HepG2 (cell line): ENCODE results near the gene SYS1. TPM values are rescaled to one million over a fixed set of nuclear protein-coding genes. Genes with fewer than 3 reads are reported as not detected.
A peak's percentile ranks its signal among the peaks of the same experiment; 100 is the strongest.

Experiments used
- HDAC2 ChIP-seq: sonication (generic); formaldehyde crosslinking; IDR thresholded peaks from 2 replicates; pipeline ENCODE4 v1.4.0; 2020; ENCODE audit warnings: missing genetic modification reagents
- IRX3 ChIP-seq: sonication (generic); formaldehyde crosslinking; IDR thresholded peaks from 2 replicates; pipeline ENCODE4 v1.8.1; 2023; ENCODE audit warnings: mild to moderate bottlenecking, low read depth, missing genetic modification reagents, borderline replicate concordance
- ZNF274 ChIP-seq: sonication (generic); formaldehyde crosslinking; IDR thresholded peaks from 2 replicates; pipeline ENCODE4 v1.5.1; 2020; ENCODE audit warnings: mild to moderate bottlenecking, missing genetic modification reagents
- ZNF441 ChIP-seq: sonication (generic); formaldehyde crosslinking; IDR thresholded peaks from 2 replicates; pipeline ENCODE4 v1.7.0; 2021; ENCODE audit warnings: missing genetic modification reagents, borderline replicate concordance
- ZNF687 ChIP-seq: sonication (generic); formaldehyde crosslinking; IDR thresholded peaks from 2 replicates; pipeline ENCODE4 v1.5.1; 2020; ENCODE audit warnings: mild to moderate bottlenecking, missing genetic modification reagents, moderate library complexity
- ZNF792 ChIP-seq: IDR thresholded peaks from 2 replicates; pipeline ENCODE4 v1.6.1; 2016
- ZSCAN21 ChIP-seq: sonication (generic); formaldehyde crosslinking; IDR thresholded peaks from 2 replicates; pipeline ENCODE4 v1.8.0; 2022; ENCODE audit warnings: mild to moderate bottlenecking, missing genetic modification reagents, moderate library complexity, borderline replicate concordance
- ZSCAN25 ChIP-seq: sonication (generic); formaldehyde crosslinking; IDR thresholded peaks from 2 replicates; pipeline ENCODE4 v1.8.0; 2022; ENCODE audit warnings: mild to moderate bottlenecking, missing genetic modification reagents
- polyA plus RNA-seq, 8 experiments: library from polyadenylated mRNA; depleted of rRNA in 3 of 8; stranded (reverse) in 7 of 8; unstranded in 1 of 8; fragments of >200 nt; fragmentation: Illumina TruSeq in 4 of 8; extraction: Trizol in 4 of 8; gene quantifications; 2 replicates each; pipeline versions ENCODE4 v1.2.1 to v1.2.3, GENCODE V29; 2011 to 2016; ENCODE audit warnings: low read depth in 4 of 8, missing spikeins in 1 of 8, mixed read lengths in 1 of 8; ENCODE audit not compliant: insufficient read depth in 1 of 8
- total RNA-seq, 5 experiments: library from RNA; depleted of rRNA; stranded (reverse); fragments of >200 nt; fragmentation: Illumina TruSeq; extraction: Trizol; gene quantifications; 2 replicates each; pipeline ENCODE4 v1.2.3, GENCODE V29; 2016; ENCODE audit warnings: low read depth in 1 of 5
- TF ChIP-seq, protein P1 (sequence below): sonication (generic); formaldehyde crosslinking; IDR thresholded peaks from one replicate; pipeline ENCODE4 v1.5.1; 2020; ENCODE audit warnings: mild to moderate bottlenecking, missing genetic modification reagents; ENCODE audit errors: not compliant biosample characterization
- TF ChIP-seq, protein P2 (sequence below): sonication (generic); formaldehyde crosslinking; IDR thresholded peaks from 2 replicates; pipeline ENCODE4 v1.5.1; 2020; ENCODE audit warnings: missing genetic modification reagents, mild to moderate bottlenecking, borderline replicate concordance
- TF ChIP-seq, protein P3 (sequence below): sonication (generic); formaldehyde crosslinking; IDR thresholded peaks from 2 replicates; pipeline ENCODE4 v1.8.1; 2023; ENCODE audit warnings: mild to moderate bottlenecking, missing genetic modification reagents
- TF ChIP-seq, protein P4 (sequence below): sonication (generic); formaldehyde crosslinking; IDR thresholded peaks from 2 replicates; pipeline ENCODE4 v1.5.1; 2020; ENCODE audit warnings: missing genetic modification reagents, mild to moderate bottlenecking, borderline replicate concordance

The SYS1 gene
- total and polyA plus RNA-seq, 2 of the 13 experiments (the other 11 are each of a cell fraction or from before 2014, with no cell fraction given), result 38.3 to 65.6 TPM

DNA sequence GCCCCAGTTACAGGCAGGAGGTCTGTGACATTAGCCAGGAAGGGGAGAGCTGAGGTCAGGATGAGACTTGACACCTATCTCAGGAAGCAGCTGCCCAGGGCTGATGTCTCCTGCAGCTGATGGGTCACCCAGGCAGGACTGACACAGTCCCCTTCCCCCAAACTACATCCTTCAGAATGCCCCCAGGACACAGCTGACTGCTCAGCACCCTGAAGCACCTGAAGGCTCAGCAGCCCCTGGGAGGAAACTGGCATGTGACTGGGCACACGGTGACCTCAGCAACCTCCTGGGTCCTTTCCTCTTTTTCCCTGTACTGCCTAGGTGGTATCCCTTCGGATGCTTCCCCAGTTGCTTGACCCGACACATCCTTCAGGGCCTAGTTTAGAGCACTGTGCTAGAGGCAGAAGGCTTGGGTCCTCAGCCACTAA lies 16.7 kb upstream of the SYS1 start (continued):
- TF ChIP-seq, protein P1, sequence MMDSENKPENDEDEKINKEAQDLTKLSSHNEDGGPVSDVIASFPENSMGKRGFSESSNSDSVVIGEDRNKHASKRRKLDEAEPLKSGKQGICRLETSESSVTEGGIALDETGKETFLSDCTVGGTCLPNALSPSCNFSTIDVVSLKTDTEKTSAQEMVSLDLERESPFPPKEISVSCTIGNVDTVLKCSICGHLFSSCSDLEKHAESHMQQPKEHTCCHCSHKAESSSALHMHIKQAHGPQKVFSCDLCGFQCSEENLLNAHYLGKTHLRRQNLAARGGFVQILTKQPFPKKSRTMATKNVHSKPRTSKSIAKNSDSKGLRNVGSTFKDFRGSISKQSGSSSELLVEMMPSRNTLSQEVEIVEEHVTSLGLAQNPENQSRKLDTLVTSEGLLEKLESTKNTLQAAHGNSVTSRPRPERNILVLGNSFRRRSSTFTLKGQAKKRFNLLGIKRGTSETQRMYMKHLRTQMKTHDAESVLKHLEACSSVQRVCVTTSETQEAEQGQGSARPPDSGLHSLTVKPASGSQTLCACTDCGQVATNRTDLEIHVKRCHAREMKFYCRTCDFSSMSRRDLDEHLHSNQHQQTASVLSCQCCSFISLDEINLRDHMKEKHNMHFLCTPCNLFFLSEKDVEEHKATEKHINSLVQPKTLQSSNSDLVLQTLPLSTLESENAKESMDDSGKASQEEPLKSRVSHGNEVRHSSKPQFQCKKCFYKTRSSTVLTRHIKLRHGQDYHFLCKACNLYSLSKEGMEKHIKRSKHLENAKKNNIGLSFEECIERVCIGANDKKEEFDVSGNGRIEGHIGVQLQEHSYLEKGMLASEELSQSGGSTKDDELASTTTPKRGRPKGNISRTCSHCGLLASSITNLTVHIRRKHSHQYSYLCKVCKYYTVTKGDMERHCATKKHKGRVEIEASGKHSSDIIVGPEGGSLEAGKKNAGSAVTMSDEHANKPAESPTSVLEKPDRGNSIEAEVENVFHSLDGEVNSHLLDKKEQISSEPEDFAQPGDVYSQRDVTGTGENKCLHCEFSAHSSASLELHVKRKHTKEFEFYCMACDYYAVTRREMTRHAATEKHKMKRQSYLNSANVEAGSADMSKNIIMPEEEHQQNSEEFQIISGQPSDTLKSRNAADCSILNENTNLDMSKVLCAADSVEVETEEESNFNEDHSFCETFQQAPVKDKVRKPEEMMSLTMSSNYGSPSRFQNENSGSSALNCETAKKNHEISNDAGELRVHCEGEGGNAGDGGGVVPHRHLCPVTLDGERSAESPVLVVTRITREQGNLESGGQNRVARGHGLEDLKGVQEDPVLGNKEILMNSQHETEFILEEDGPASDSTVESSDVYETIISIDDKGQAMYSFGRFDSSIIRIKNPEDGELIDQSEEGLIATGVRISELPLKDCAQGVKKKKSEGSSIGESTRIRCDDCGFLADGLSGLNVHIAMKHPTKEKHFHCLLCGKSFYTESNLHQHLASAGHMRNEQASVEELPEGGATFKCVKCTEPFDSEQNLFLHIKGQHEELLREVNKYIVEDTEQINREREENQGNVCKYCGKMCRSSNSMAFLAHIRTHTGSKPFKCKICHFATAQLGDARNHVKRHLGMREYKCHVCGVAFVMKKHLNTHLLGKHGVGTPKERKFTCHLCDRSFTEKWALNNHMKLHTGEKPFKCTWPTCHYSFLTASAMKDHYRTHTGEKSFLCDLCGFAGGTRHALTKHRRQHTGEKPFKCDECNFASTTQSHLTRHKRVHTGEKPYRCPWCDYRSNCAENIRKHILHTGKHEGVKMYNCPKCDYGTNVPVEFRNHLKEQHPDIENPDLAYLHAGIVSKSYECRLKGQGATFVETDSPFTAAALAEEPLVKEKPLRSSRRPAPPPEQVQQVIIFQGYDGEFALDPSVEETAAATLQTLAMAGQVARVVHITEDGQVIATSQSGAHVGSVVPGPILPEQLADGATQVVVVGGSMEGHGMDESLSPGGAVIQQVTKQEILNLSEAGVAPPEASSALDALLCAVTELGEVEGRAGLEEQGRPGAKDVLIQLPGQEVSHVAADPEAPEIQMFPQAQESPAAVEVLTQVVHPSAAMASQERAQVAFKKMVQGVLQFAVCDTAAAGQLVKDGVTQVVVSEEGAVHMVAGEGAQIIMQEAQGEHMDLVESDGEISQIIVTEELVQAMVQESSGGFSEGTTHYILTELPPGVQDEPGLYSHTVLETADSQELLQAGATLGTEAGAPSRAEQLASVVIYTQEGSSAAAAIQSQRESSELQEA (CRISPR knock-in tag), result peak; percentile 62
- TF ChIP-seq, protein P2, sequence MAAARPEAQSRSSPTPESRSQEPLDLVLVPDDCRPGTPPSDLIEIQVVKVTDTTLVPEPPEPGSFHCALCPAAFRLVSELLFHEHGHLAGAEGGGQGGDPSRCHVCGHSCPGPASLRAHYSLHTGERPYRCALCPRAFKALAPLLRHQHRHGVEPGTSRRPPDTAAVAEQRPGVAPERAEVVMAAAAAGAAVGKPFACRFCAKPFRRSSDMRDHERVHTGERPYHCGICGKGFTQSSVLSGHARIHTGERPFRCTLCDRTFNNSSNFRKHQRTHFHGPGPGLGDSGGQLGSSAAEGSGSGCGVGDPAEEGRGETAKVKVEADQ, result peak; percentile 81
- TF ChIP-seq ZNF274 (0 out of 2 replicates have a peak, but pooled peaks have one; percentile 58), ZNF792 (CRISPR knock-in tag) (peak; percentile 100), ZSCAN25 (peak; percentile 35; the same call in 1 of the 2 replicates), ZSCAN21 (CRISPR knock-in tag) (no peak), HDAC2 (CRISPR knock-in tag) (peak; percentile 27; the same call in 1 of the 2 replicates), IRX3 (CRISPR knock-in tag) (no peak), ZNF441 (CRISPR knock-in tag) (peak; percentile 22; the same call in 1 of the 2 replicates), ZNF687 (CRISPR knock-in tag) (peak; percentile 69)
- TF ChIP-seq, protein P3, sequence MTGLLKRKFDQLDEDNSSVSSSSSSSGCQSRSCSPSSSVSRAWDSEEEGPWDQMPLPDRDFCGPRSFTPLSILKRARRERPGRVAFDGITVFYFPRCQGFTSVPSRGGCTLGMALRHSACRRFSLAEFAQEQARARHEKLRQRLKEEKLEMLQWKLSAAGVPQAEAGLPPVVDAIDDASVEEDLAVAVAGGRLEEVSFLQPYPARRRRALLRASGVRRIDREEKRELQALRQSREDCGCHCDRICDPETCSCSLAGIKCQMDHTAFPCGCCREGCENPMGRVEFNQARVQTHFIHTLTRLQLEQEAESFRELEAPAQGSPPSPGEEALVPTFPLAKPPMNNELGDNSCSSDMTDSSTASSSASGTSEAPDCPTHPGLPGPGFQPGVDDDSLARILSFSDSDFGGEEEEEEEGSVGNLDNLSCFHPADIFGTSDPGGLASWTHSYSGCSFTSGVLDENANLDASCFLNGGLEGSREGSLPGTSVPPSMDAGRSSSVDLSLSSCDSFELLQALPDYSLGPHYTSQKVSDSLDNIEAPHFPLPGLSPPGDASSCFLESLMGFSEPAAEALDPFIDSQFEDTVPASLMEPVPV, result no peak
- TF ChIP-seq, protein P4, sequence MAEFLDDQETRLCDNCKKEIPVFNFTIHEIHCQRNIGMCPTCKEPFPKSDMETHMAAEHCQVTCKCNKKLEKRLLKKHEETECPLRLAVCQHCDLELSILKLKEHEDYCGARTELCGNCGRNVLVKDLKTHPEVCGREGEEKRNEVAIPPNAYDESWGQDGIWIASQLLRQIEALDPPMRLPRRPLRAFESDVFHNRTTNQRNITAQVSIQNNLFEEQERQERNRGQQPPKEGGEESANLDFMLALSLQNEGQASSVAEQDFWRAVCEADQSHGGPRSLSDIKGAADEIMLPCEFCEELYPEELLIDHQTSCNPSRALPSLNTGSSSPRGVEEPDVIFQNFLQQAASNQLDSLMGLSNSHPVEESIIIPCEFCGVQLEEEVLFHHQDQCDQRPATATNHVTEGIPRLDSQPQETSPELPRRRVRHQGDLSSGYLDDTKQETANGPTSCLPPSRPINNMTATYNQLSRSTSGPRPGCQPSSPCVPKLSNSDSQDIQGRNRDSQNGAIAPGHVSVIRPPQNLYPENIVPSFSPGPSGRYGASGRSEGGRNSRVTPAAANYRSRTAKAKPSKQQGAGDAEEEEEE (CRISPR knock-in tag), result peak; percentile 83; the same call in 1 of the 2 replicates
